Tibial artery (tissue), 4 donors: Measurements from ENCODE around the gene GYPC.
A peak's percentile ranks its signal among the peaks of the same experiment; 100 is the strongest.

Experiments
- DNase-seq, 2 donors: peaks; one replicate each; pipeline ENCODE4 v3.0.0-alpha.2; 2019
- H3K27ac ChIP-seq, 2 donors: fragments of 200-600 bp; sonication (generic) in 1 of 2; 1 replicate in 1 of 2; 2 replicates in 1 of 2; pipeline ENCODE4 v1.5.1; 2018 to 2019; ENCODE audit warnings: mild to moderate bottlenecking in 1 of 2
- H3K27me3 ChIP-seq, 2 donors: fragments of 200-600 bp; sonication (generic) in 1 of 2; one replicate each; pipeline versions ENCODE4 v1.5.1 to v1.6.0; 2016 to 2019
- H3K36me3 ChIP-seq, 3 donors: fragments of 200-600 bp; sonication (generic) in 2 of 3; one replicate each; pipeline ENCODE4 v1.5.1; 2016 to 2019; ENCODE audit warnings: mild to moderate bottlenecking in 2 of 3
- H3K4me1 ChIP-seq, 4 donors: fragments of 200-600 bp; sonication (generic) in 2 of 4; 1 replicate in 3 of 4; 2 replicates in 1 of 4; pipeline ENCODE4 v1.5.1; 2016 to 2019
- H3K4me3 ChIP-seq, 2 donors: fragments of 200-600 bp; sonication (generic) in 1 of 2; 1 replicate in 1 of 2; 2 replicates in 1 of 2; pipeline ENCODE4 v1.5.1; 2018 to 2019; ENCODE audit warnings: mild to moderate bottlenecking in 2 of 2
- H3K9me3 ChIP-seq, 3 donors: fragments of 200-600 bp; sonication (generic) in 1 of 3; one replicate each; pipeline ENCODE4 v1.5.1; 2016 to 2019
- intact Hi-C: fragments of 100-400 bp; cut with DNase I; formaldehyde crosslinking; loops from one replicate; pipeline ENCODE4 v1.15.0; 2023; ENCODE audit warnings: low total_unique reads
- TF ChIP-seq, protein P1 (sequence below), 2 experiments: fragments of 200-600 bp in 1 of 2; fragments of 450-650 bp in 1 of 2; IDR thresholded peaks; one replicate each; pipeline ENCODE4 v1.5.1; 2017 to 2019; ENCODE audit warnings: antibody characterized with exemption in 2 of 2, mild to moderate bottlenecking in 1 of 2, moderate library complexity in 1 of 2

Gene GYPC

DNA sequence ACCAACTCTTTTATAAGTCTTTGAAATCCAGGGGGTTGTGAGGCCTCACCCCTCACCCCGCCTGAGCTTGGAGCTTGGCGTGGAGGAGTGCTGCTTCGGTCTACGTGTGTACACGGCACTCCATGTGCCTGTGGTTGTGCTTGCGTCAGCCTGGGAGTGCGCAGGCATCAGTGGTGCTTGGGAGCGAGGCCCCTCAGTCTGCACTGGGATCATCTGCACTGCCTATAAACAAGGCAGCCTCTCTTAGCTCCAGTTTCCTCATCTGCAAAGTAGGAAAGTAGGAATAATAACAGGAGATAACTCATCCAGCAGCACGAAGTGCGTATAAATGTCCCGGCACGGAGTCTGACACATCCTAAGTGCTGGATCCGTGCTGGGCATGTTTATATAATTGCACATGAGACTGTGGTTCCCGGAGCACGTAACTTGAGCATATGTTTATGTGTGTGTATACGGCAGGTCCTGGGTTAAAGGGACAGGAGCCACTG lies 1.2 kb downstream of the GYPC start:
- TF ChIP-seq, protein P1, sequence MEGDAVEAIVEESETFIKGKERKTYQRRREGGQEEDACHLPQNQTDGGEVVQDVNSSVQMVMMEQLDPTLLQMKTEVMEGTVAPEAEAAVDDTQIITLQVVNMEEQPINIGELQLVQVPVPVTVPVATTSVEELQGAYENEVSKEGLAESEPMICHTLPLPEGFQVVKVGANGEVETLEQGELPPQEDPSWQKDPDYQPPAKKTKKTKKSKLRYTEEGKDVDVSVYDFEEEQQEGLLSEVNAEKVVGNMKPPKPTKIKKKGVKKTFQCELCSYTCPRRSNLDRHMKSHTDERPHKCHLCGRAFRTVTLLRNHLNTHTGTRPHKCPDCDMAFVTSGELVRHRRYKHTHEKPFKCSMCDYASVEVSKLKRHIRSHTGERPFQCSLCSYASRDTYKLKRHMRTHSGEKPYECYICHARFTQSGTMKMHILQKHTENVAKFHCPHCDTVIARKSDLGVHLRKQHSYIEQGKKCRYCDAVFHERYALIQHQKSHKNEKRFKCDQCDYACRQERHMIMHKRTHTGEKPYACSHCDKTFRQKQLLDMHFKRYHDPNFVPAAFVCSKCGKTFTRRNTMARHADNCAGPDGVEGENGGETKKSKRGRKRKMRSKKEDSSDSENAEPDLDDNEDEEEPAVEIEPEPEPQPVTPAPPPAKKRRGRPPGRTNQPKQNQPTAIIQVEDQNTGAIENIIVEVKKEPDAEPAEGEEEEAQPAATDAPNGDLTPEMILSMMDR (IDR thresholded peaks at IDR 0.05): no peak
- H3K4me1 ChIP-seq: peaks cover 0 to 64% (median 50%) of the 10 kb centered on the region in 4 donors
- H3K27ac ChIP-seq: peak overlapping the region; percentile 99 to 100
- H3K27me3 ChIP-seq: no peaks in the 10 kb centered on the region
- intact Hi-C loops: loop anchor here (10.0 kb wide), 1 partner anchor 418 kb away; no protein-coding TSS in a partner anchor
- peak; percentile 67 to 92 for DNase-seq
- no peaks in the 10 kb centered on the region for H3K9me3 ChIP-seq
- peaks cover 0 to 4% (median 0%) of the 10 kb centered on the region in 3 donors for H3K36me3 ChIP-seq
- H3K4me3 ChIP-seq: peak overlapping the region; percentile 85 to 92

DNA sequence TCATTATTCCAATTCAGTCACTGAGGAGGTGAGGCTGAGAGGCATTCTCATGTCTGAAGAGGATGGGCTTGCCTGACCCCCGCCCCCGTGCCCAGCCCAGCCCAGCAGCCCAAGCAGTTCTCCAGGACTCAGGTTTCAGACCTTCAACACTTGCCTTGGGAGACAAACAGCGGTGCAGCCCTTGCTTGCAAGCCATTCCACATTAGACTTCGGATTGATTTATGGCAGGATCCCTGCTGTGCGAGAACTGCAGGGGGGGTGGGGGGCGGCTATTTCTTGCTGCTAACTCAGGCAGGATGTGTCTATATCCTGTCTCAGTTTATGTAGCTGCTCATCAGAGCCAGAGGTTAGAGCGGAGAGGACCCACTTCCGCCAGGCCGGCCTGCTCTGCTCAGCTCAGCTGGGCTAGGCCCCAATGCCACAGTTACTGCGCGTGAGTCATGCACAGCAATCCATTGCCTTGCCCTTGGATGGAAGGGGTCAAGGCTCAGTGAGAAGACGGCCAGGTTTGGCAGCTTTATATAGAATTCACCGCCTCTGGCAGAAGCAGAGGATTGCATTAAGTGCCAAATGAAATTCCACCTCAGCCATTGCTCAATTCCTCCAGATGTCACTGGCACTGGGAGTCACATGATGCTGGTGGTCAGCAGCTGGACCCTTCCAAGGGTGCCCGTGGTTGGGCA lies 1.8 kb downstream of the GYPC start:
- Histone ChIP-seq H3K4me3 (peak overlapping the region; percentile 85 to 92), H3K36me3 (peaks cover 0 to 4% (median 0%) of the 10 kb centered on the region in 3 donors), H3K4me1 (peaks cover 0 to 70% (median 53%) of the 10 kb centered on the region in 4 donors), H3K27me3 (no peaks in the 10 kb centered on the region), H3K9me3 (no peaks in the 10 kb centered on the region), H3K27ac (peak overlapping the region; percentile 99 to 100)
- TF ChIP-seq, protein P1 (IDR thresholded peaks at IDR 0.05): peak; percentile 20 to 35
- peak; percentile 79 to 93 for DNase-seq
- intact Hi-C loops: loop anchor here (10.0 kb wide), 1 partner anchor 417 kb away; no protein-coding TSS in a partner anchor

DNA sequence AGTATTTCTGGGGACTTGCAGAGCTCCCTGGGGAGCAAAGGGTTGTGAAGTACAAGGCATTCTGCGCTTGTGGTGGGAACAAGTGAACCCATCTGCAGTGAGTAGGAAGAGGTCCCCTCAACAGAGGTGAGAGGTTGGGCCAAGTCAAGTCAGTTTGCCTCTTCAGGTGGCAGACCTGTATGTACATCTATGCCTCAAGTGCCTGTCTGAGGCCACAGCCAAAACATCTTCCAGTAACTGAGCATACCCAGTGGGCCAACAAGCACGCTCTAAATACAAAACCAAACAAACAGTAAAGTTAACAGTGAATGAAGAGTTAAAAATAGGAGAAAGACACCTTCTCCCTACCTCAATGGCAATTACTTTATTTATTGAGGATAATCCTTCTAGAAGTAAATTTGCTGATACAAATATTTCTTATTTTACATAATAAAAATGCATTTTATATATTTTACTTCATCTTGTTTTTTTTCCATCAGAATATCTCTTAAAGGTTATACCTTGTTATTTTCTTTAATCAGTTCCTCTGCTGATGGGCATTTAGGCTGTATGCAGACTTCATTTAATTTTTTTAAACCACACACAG lies 2.5 kb downstream of the GYPC start:
- no peak for DNase-seq
- Histone ChIP-seq H3K27me3 (no peaks in the 10 kb centered on the region), H3K4me3 (peak overlapping the region; percentile 85 to 92), H3K4me1 (peaks cover 0 to 77% (median 55%) of the 10 kb centered on the region in 4 donors), H3K36me3 (peaks cover 0 to 4% (median 0%) of the 10 kb centered on the region in 3 donors), H3K27ac (peak overlapping the region; percentile 99 to 100), H3K9me3 (no peaks in the 10 kb centered on the region)
- TF ChIP-seq, protein P1 (IDR thresholded peaks at IDR 0.05): no peak
- intact Hi-C loops: loop anchor here (10.0 kb wide), 1 partner anchor 416 kb away; no protein-coding TSS in a partner anchor

DNA sequence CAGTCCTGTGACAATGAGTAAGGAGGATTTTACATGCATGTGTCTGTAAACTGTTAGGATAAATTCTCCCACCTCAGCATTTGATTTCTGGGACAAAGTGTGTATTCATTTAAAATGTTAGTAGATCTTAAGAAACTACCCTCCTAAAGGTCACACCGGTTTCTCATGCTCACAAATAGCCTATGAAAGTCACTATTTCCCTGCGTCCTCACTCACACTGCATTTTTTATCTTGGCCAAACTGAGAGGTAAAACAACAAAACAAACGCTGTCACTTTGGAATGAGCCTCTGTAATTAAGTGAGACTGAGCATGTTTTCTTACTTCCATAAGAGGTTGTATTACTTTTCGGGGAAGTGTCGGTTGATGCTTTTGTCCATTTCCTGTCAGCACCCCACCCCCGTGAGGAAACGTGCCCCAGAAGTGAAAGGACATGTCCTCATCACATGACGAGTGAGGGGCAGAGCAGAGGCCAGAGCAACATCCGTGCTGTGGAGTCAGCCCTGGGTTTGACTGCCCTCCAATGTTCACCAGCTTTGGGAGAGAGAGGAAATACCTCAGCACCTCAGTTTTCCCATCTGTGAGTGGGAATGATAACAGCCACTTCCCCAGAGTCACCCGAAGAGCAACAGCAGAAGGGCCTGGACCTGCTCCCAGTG lies 3.1 kb downstream of the GYPC start:
- no peaks in the 10 kb centered on the region for H3K27me3 ChIP-seq
- DNase-seq: peak; percentile 81 to 87
- peak overlapping the region; percentile 99 to 100 for H3K27ac ChIP-seq
- intact Hi-C loops: loop anchor here (10.0 kb wide), 1 partner anchor 416 kb away; no protein-coding TSS in a partner anchor
- TF ChIP-seq, protein P1 (IDR thresholded peaks at IDR 0.05): no peak
- no peaks in the 10 kb centered on the region for H3K9me3 ChIP-seq
- H3K36me3 ChIP-seq: peaks cover 0 to 4% (median 0%) of the 10 kb centered on the region in 3 donors
- H3K4me1 ChIP-seq: peaks cover 0 to 83% (median 56%) of the 10 kb centered on the region in 4 donors
- peak overlapping the region in 1 of 2 donors; percentile 85 for H3K4me3 ChIP-seq
